Lower leg skin (tissue), 4 donors: ENCODE data around the gene GHR. TPM values are rescaled to one million over a fixed set of nuclear protein-coding genes. Genes with fewer than 3 reads are reported as not detected.

Experiments used
- DNase-seq, 2 donors: peaks; one replicate each; pipeline ENCODE4 v3.0.0-alpha.2; 2019; ENCODE audit warnings: low spot score in 2 of 2
- H3K4me3 ChIP-seq: fragments of 200-600 bp; sonication (generic); 2 replicates; pipeline ENCODE4 v1.5.1; 2017; ENCODE audit warnings: mild to moderate bottlenecking, low read depth; ENCODE audit not compliant: poor library complexity, severe bottlenecking
- POLR2A ChIP-seq, 2 donors: fragments of 450-650 bp; IDR thresholded peaks; one replicate each; pipeline ENCODE4 v1.6.1; 2016 to 2017; ENCODE audit warnings: antibody characterized with exemption in 2 of 2, mild to moderate bottlenecking in 1 of 2, moderate library complexity in 1 of 2
- WGBS, 2 donors: methylation state at CpG; one replicate each; pipeline ENCODE4 v1.1.5; 2018; 5-methylcytosine and 5-hydroxymethylcytosine counted together
- intact Hi-C: fragments of 100-400 bp; cut with DNase I; formaldehyde crosslinking; loops from one replicate; pipeline ENCODE4 v1.15.0; 2023; ENCODE audit warnings: low total_unique reads
- total RNA-seq, 4 donors: library from RNA; depleted of rRNA; stranded (reverse); fragments of >200 nt; gene quantifications; one replicate each; pipeline ENCODE4 v1.1.0, GENCODE V29; 2016
- TF ChIP-seq, protein P1 (sequence below), 3 donors: fragments of 450-650 bp; IDR thresholded peaks; one replicate each; pipeline ENCODE4 v1.5.1; 2016; ENCODE audit warnings: antibody characterized with exemption in 3 of 3, mild to moderate bottlenecking in 3 of 3, moderate library complexity in 2 of 3

The GHR gene
- total RNA-seq, 4 donors from 2014 or later: 10.5 to 23.1 (median 14.2) TPM

DNA sequence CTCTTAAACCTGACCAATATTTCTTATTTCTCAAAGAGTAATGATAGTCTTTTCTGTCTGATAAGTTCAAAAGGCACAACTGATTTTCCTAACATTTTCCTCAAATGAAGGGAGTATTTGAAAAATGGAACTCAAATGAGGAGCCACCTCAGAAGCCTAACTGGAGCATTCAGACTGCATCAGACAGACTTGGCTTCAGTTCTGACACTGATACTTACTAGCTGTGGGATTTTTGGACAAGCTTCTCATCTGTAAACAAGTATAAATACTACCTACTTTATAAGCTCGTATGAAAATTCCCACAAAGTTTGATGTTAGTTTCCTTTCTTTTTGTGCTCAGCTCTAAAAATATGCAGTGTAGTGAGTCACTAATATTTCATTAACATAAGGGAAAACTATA lies 225.7 kb downstream of the GHR start:
- intact Hi-C loops: no loop called here
- H3K4me3 ChIP-seq: no peak overlapping the region
- 32 to 37% methylated on average over 1 of the region's 1 CpG for WGBS, 2 donors
- TF ChIP-seq POLR2A (IDR thresholded peaks at IDR 0.05): no peak
- TF ChIP-seq, protein P1, sequence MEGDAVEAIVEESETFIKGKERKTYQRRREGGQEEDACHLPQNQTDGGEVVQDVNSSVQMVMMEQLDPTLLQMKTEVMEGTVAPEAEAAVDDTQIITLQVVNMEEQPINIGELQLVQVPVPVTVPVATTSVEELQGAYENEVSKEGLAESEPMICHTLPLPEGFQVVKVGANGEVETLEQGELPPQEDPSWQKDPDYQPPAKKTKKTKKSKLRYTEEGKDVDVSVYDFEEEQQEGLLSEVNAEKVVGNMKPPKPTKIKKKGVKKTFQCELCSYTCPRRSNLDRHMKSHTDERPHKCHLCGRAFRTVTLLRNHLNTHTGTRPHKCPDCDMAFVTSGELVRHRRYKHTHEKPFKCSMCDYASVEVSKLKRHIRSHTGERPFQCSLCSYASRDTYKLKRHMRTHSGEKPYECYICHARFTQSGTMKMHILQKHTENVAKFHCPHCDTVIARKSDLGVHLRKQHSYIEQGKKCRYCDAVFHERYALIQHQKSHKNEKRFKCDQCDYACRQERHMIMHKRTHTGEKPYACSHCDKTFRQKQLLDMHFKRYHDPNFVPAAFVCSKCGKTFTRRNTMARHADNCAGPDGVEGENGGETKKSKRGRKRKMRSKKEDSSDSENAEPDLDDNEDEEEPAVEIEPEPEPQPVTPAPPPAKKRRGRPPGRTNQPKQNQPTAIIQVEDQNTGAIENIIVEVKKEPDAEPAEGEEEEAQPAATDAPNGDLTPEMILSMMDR (IDR thresholded peaks at IDR 0.05): no peak
- DNase-seq: no peak

GRCh38 chr5:42650084-42650483 lies 226.8 kb downstream of the GHR start:
- no peak for DNase-seq
- intact Hi-C loops: loop anchor here (10.0 kb wide), 1 partner anchor 45 kb away; no protein-coding TSS in a partner anchor
- TF ChIP-seq, protein P1 (IDR thresholded peaks at IDR 0.05): no peak
- no peak for TF ChIP-seq POLR2A (IDR thresholded peaks at IDR 0.05)
- H3K4me3 ChIP-seq: no peak overlapping the region
- 67 to 75% methylated on average over 3 of the region's 3 CpGs for WGBS, 2 donors

DNA sequence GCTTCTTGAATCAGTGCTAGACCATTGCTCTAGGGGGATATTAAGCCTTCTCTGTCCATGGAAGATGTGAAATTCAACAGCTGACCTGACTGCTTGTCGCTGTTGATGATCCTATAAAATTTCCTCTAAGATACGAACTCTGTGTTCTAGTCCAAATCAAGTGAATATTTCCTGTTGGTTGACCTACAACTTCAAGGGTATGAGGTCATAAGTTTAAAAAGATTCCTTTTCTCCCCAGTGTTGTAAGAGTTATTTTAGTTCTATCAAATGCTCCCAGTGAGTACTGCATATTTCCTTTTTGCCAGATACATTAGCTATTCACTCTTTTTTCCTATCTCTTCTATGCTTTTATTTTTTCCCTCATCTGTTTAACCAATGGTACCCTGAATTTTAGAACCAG lies 230.5 kb downstream of the GHR start:
- WGBS, 2 donors: 88 to 90% methylated on average over 2 of the region's 2 CpGs
- TF ChIP-seq, protein P1 (IDR thresholded peaks at IDR 0.05): no peak
- TF ChIP-seq POLR2A (IDR thresholded peaks at IDR 0.05): no peak
- intact Hi-C loops: loop anchor here (10.0 kb wide), 1 partner anchor 49 kb away; no protein-coding TSS in a partner anchor

DNA sequence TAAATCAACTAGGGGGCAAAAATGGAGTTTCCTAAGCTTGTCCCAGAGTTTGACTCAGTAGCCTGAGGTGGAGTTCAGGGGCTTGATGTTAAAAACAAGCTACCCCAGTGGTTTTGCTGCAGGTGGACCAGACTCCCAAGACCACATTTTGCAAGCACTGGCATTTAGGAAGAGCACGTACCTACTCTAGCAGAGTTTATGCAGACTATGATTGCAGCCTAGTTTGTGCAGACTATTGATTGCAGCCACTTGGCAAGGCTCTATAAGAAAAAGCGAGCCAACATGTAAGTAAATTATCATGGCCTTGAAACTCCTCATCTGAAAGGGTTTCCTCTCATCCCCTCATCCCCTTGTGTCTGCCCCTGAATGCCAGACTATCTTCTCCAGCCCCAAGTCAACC lies 231.4 kb downstream of the GHR start:
- intact Hi-C loops: loop anchor here (10.0 kb wide), 1 partner anchor 50 kb away; no protein-coding TSS in a partner anchor
- 82 to 93% methylated on average over 2 of the region's 2 CpGs for WGBS, 2 donors
- TF ChIP-seq POLR2A (IDR thresholded peaks at IDR 0.05): no peak
- TF ChIP-seq, protein P1 (IDR thresholded peaks at IDR 0.05): no peak
- no peak overlapping the region for H3K4me3 ChIP-seq
- DNase-seq: no peak

More for the DNA sequence above, 230.5 kb downstream of the GHR start:
- H3K4me3 ChIP-seq: no peak overlapping the region
- no peak for DNase-seq

GRCh38 chr5:42655982-42656650 lies 232.9 kb downstream of the GHR start:
- DNase-seq: no peak
- TF ChIP-seq, protein P1 (IDR thresholded peaks at IDR 0.05): no peak
- TF ChIP-seq POLR2A (IDR thresholded peaks at IDR 0.05): no peak
- intact Hi-C loops: loop anchor here (10.0 kb wide), 1 partner anchor 51 kb away; no protein-coding TSS in a partner anchor
- WGBS, 2 donors: 34 to 51% methylated on average over 3 of the region's 3 CpGs
- H3K4me3 ChIP-seq: no peak overlapping the region
